ENCODE measurements around the gene NAPEPLD. TPM values are rescaled to one million over a fixed set of nuclear protein-coding genes. Genes with fewer than 3 reads are reported as not detected.

NAPEPLD gene
- total and polyA plus RNA-seq, 2 of the 8 experiments (the other 6 are each of a cell fraction or from before 2014, with no cell fraction given) = 4.2 to 9.9 TPM

DNA sequence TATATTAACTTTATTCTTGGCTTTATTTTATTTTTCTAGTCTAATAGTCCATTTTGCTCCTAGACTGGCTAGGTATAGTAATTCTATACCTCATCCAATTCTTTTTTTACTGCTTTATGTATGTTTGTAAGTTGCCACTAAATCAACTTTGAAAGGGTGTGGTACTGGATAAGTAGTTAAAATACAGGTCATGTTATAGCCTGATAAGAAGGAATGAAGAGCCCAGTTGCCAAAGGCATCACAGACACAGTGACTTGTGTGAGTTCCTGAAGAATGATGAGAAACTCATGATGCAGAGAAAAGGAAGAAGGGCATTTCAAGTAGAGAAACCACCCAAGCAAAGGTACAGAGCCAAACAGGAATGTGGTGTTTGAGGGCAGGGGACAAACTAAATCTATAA lies 27.3 kb downstream of the NAPEPLD start (continued):
- TF ChIP-seq YY1 (IDR thresholded peaks at IDR 0.05; ENCODE audit: low read depth, low read length) (no peak), CBX8 (IDR thresholded peaks at IDR 0.05; ENCODE audit: borderline replicate concordance, low read depth, low read length) (no peak), SIN3A (conservative IDR thresholded peaks at IDR 0.05 in 1 of 2, IDR thresholded peaks at IDR 0.05 in 1 of 2; ENCODE audit: low read depth in 1 of 2, low read length in 2 of 2) (no peak), EGR1 (IDR thresholded peaks at IDR 0.05; ENCODE audit: borderline replicate concordance, low read depth, low read length) (no peak), NANOG (IDR thresholded peaks at IDR 0.05; ENCODE audit: insufficient read depth, low read depth, low read length, poor library complexity, severe bottlenecking) (no peak), TBP (IDR thresholded peaks at IDR 0.05; ENCODE audit: low read depth, low read length) (no peak), SP2 (IDR thresholded peaks at IDR 0.05; ENCODE audit: low read length) (no peak)

Measured in H1 (cell line).